Measurements from ENCODE around the gene CMC4.

GRCh38 chrX:155061760-155062159, 9.2 kb downstream of the CMC4 start:
- no peak for TF ChIP-seq EZH2 (IDR thresholded peaks at IDR 0.05; ENCODE audit: borderline replicate concordance)
- TF ChIP-seq EZH2phosphoT487 (IDR thresholded peaks at IDR 0.05; ENCODE audit: low read depth, severe bottlenecking, unreplicated experiment), result no peak

All from hepatocyte (in vitro differentiated cells).